HL-60 (cell line): ENCODE results near the gene CELA2B.

Experiments used
- CTCF ChIP-seq: IDR thresholded peaks from one replicate; pipeline ENCODE4 v1.5.1; 2011; ENCODE audit warnings: low read length, control low read depth, inconsistent platforms; ENCODE audit not compliant: insufficient read depth
- REST ChIP-seq: IDR thresholded peaks from 2 replicates; pipeline ENCODE4 v1.6.1; 2012; ENCODE audit warnings: low read depth; ENCODE audit not compliant: insufficient replicate concordance

GRCh38 chr1:15459771-15460707, 15.9 kb upstream of the CELA2B start:
- no peak for TF ChIP-seq CTCF
- TF ChIP-seq REST: no peak
